ENCODE measurements around the gene SLX4IP. TPM values are rescaled to one million over a fixed set of nuclear protein-coding genes. Genes with fewer than 3 reads are reported as not detected.

The SLX4IP gene
- total and polyA plus RNA-seq, 2 of the 13 experiments (the other 11 are each of a cell fraction or from before 2014, with no cell fraction given), result 3.6 to 7.3 TPM

DNA sequence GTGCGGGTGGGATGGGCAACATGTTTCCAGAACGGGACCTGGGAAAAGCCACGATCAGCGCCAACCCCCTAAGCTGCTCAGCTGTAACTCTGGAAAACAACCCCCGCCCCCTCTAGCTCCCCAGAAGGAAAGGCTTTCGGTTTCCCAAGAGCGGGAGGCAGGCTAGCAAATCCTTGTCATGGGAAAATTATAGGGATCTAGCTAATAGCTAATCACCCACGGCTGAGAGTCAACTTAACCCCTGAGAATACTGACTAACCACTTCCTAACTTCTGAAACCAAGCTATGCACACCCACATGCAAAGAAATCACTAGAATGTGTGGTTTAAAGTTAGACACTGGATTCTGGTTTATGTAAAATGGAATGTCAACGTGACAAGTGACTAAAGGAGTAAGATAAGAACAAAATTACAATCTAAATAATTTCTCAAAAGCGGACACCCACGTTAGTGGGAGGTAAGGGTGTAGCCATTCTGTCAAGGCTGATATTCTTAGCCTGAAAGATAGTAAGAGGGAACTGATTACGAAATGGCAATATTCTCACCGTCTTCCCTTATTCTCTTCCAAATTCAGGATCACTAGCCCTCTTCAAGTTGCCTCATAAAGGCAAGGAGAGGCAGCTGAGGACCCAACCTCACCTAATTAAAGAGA is 218.6 kb downstream of the SLX4IP start:
- in situ Hi-C loops (cut with HindIII; ENCODE audit: extremely low pct_ligation_motif_present, low pct_unique_long_range_greater_than_20kb), result no loop called here
- Histone ChIP-seq H3K79me2 (ENCODE audit: insufficient read depth, low read length) (peaks cover 33% of the 10 kb centered on the region), H3K36me3 (replicated peaks in 1 of 2; ENCODE audit: control insufficient read depth in 1 of 2, insufficient read depth in 2 of 2, low read length in 2 of 2) (peaks cover 83 to 95% of the 10 kb centered on the region in 2 experiments), H3K4me3 (replicated peaks in 1 of 3; ENCODE audit: insufficient read depth in 1 of 3, low read depth in 2 of 3, low read length in 3 of 3) (no peak overlapping the region), H3K4me1 (ENCODE audit: insufficient read depth, low read length) (peaks cover 40% of the 10 kb centered on the region), H3K9ac (ENCODE audit: insufficient read depth, low read depth, low read length) (no peak overlapping the region; the same call in 1 of the 2 replicates), H4K20me1 (ENCODE audit: insufficient read depth, low read length) (peaks cover 5% of the 10 kb centered on the region; the same call in 1 of the 2 replicates), H3K27me3 (ENCODE audit: control insufficient read depth in 1 of 2, insufficient read depth in 2 of 2, low read length in 2 of 2) (no peaks in the 10 kb centered on the region), H3K4me2 (ENCODE audit: low read depth, low read length) (no peak overlapping the region), H3K9me3 (ENCODE audit: low read length) (no peaks in the 10 kb centered on the region), H2AFZ (ENCODE audit: low read length) (no peak overlapping the region), H3K27ac (ENCODE audit: extremely low read length, insufficient read depth, low read length) (peak overlapping the region; percentile 69)
- peak; percentile 86 for TF ChIP-seq RBM22 (optimal IDR thresholded peaks at IDR 0.05; ENCODE audit: low read length)
- TF ChIP-seq, protein P1, sequence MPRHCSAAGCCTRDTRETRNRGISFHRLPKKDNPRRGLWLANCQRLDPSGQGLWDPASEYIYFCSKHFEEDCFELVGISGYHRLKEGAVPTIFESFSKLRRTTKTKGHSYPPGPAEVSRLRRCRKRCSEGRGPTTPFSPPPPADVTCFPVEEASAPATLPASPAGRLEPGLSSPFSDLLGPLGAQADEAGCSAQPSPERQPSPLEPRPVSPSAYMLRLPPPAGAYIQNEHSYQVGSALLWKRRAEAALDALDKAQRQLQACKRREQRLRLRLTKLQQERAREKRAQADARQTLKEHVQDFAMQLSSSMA (CRISPR knock-in tag; IDR thresholded peaks at IDR 0.05), result no peak
- peak; percentile 61 for TF ChIP-seq CEBPB (IDR thresholded peaks at IDR 0.05; ENCODE audit: borderline replicate concordance, low read depth, low read length)
- 0 out of 2 replicates have a peak, but pooled peaks have one; percentile 35 for TF ChIP-seq POLR2G (IDR thresholded peaks at IDR 0.05; ENCODE audit: low read depth, low read length)
- TF ChIP-seq ZFP37 (CRISPR knock-in tag; IDR thresholded peaks at IDR 0.05; ENCODE audit: borderline replicate concordance), result no peak
- TF ChIP-seq HBP1 (CRISPR knock-in tag; IDR thresholded peaks at IDR 0.05; ENCODE audit: low read depth), result no peak
- CTCF ChIA-PET (ENCODE audit: low intra/inter-chr PET ratio, low total read pairs), result no interaction called here
- 88% methylated on average over 13 of the region's 13 CpGs for WGBS (ENCODE audit: low lambda C conversion rate)
- POLR2A ChIA-PET, result interaction anchor here (1.7 kb wide), 1 partner anchor 20 kb away, joined by 10 read pairs; the partner anchor contains the start of gene JAG1
- DNase-seq (ENCODE audit: low spot score), result no peak
- no TSS peak for BruUV-seq (replicated peaks)
- intact Hi-C loops (cut with micrococcal nuclease; ENCODE audit: unreplicated experiment), result loop anchor here (2.0 kb wide), 3 partner anchors 17 to 621 kb away; partner anchors contain the start of gene JAG1
- no peak for FAIRE-seq
- ATAC-seq, result no peak
